K562 (cell line): ENCODE measurements around the gene TMEM156. TPM values are rescaled to one million over a fixed set of nuclear protein-coding genes. Genes with fewer than 3 reads are reported as not detected.
A peak's percentile ranks its signal among the peaks of the same experiment; 100 is the strongest.

Source experiments
- ATAC-seq: fragments of 200-7000 bp; cut with Tn5 transposase; 3 replicates; pipeline ENCODE4 v1.9.1; 2020; ENCODE audit warnings: moderate library complexity
- BruUV-seq: library from RNA; stranded (reverse); fragments of 400-500 nt; replicated peaks from 2 replicates; lab custom pipeline; 2021; lab: Mats Ljungman, UMichigan
- CTCF ChIA-PET: fragments of 300-600 bp; formaldehyde crosslinking; extraction: SDS; loops from one replicate; lab custom pipeline; 2021; ENCODE audit warnings: low intra/inter-chr PET ratio; lab: Yijun Ruan, JAX
- POLR2A ChIA-PET: fragments of 300-600, 350-650 bp; sonication (Branson Sonifier 250); formaldehyde crosslinking; extraction: SDS; loops from one replicate; lab custom pipeline; 2021; ENCODE audit warnings: antibody characterized with exemption, inconsistent platforms; lab: Yijun Ruan, JAX
- DNase-seq, 4 experiments: peaks; one replicate each; pipeline versions ENCODE4 v3.0.0 to v3.0.0-alpha.2; 2011 to 2018; ENCODE audit warnings: low spot score in 3 of 4, mixed read lengths in 3 of 4; ENCODE audit errors: extremely low read depth in 1 of 4
- FAIRE-seq: peaks from 2 replicates; lab custom pipeline; 2011; peaks lifted over from hg19 to GRCh38; lab: Jason Lieb, UNC
- H2AFZ ChIP-seq: 2 replicates; pipeline ENCODE4 v1.6.0; 2011; ENCODE audit warnings: low read depth, low read length, control low read depth, inconsistent platforms
- H3K27ac ChIP-seq: fragments of 200-600 bp; 3 replicates; pipeline ENCODE4 v1.8.0; 2011; ENCODE audit warnings: low read depth, mild to moderate bottlenecking, control low read depth, inconsistent platforms, low read length, moderate library complexity, mixed read lengths; ENCODE audit errors: extremely low read depth
- H3K27me3 ChIP-seq, 2 experiments: fragments of 300-600 bp in 1 of 2; 2 replicates in 1 of 2; 3 replicates in 1 of 2; pipeline versions ENCODE4 v1.6.0 to v1.8.0; 2011; ENCODE audit warnings: inconsistent platforms in 2 of 2, low read length in 2 of 2, mild to moderate bottlenecking in 1 of 2, mixed read lengths in 1 of 2, moderate library complexity in 1 of 2; ENCODE audit not compliant: control insufficient read depth in 2 of 2, insufficient read depth in 2 of 2
- H3K36me3 ChIP-seq: fragments of 300-600 bp; 3 replicates; pipeline ENCODE4 v1.8.0; 2011; ENCODE audit warnings: mild to moderate bottlenecking, low read length, inconsistent platforms; ENCODE audit not compliant: control insufficient read depth, insufficient read depth
- H3K4me1 ChIP-seq, 2 experiments: fragments of 200-600 bp in 1 of 2; replicated peaks in 1 of 2; 2 replicates in 1 of 2; 3 replicates in 1 of 2; pipeline versions ENCODE4 v1.5.1 to v1.8.0; 2011; ENCODE audit warnings: inconsistent platforms in 2 of 2, low read length in 2 of 2, mild to moderate bottlenecking in 1 of 2, mixed read lengths in 1 of 2, moderate library complexity in 1 of 2; ENCODE audit not compliant: control insufficient read depth in 2 of 2, insufficient read depth in 2 of 2
- H3K4me2 ChIP-seq: 2 replicates; pipeline ENCODE4 v1.6.1; 2011; ENCODE audit warnings: low read length, control low read depth, inconsistent platforms, mixed read lengths; ENCODE audit not compliant: insufficient read depth
- H3K4me3 ChIP-seq: fragments of 200-600 bp; sonication (generic), shearing (Covaris generic); 2 replicates; pipeline ENCODE4 v1.5.1; 2016; ENCODE audit warnings: control low read depth, inconsistent platforms
- H3K79me2 ChIP-seq: fragments of 200-600 bp; 3 replicates; pipeline ENCODE4 v1.8.0; 2011; ENCODE audit warnings: low read length, inconsistent platforms; ENCODE audit not compliant: control insufficient read depth, insufficient read depth
- H3K9ac ChIP-seq, 2 experiments: 2 replicates each; pipeline versions ENCODE4 v1.6.0 to v1.6.1; 2011; ENCODE audit warnings: low read depth in 2 of 2, low read length in 2 of 2, control low read depth in 1 of 2, inconsistent platforms in 1 of 2, mild to moderate bottlenecking in 1 of 2, mixed read lengths in 1 of 2; ENCODE audit not compliant: insufficient read depth in 1 of 2
- H3K9me1 ChIP-seq: one replicate; pipeline ENCODE4 v1.6.0; 2011; ENCODE audit warnings: inconsistent platforms, mild to moderate bottlenecking, low read length, moderate library complexity; ENCODE audit not compliant: control insufficient read depth, insufficient read depth
- H3K9me3 ChIP-seq: replicated peaks from 2 replicates; pipeline ENCODE4 v1.5.1; 2011; ENCODE audit warnings: low read depth, low read length, inconsistent platforms; ENCODE audit not compliant: control insufficient read depth, insufficient read depth
- H4K20me1 ChIP-seq: replicated peaks from 2 replicates; pipeline ENCODE4 v1.6.1; 2011; ENCODE audit warnings: low read length, inconsistent platforms, mixed read lengths; ENCODE audit not compliant: control insufficient read depth, insufficient read depth
- FOXP1 ChIP-seq: sonication (generic); formaldehyde crosslinking; IDR thresholded peaks from 2 replicates; pipeline ENCODE4 v1.8.0; 2022; ENCODE audit warnings: mild to moderate bottlenecking, missing genetic modification reagents
- WGBS: fragments of 100-300 bp; shearing (Covaris generic); methylation state at CpG from one replicate; pipeline ENCODE4 v1.1.6; 2016; ENCODE audit warnings: low coverage, mixed read lengths; ENCODE audit not compliant: insufficient coverage; ENCODE audit errors: missing lambda C conversion rate; 5-methylcytosine and 5-hydroxymethylcytosine counted together
- in situ Hi-C: fragments of 300-500 bp; cut with MboI; formaldehyde crosslinking; loops from 4 replicates; pipeline ENCODE4 v1.15.0; 2018; ENCODE audit warnings: inconsistent platforms, mixed read lengths
- intact Hi-C: fragments of 100-400 bp; cut with micrococcal nuclease; formaldehyde crosslinking; loops from 2 replicates; pipeline ENCODE4 v1.14.2; 2022
- polyA plus RNA-seq, 8 experiments: library from polyadenylated mRNA; depleted of rRNA in 4 of 8; stranded (reverse) in 5 of 8; unstranded in 3 of 8; fragments of >200 nt; fragmentation: Nextera tagmentation in 2 of 8; fragmentation: Illumina TruSeq in 1 of 8; extraction: Ambion mirVana in 2 of 8; extraction: Trizol in 1 of 8; gene quantifications; 2 replicates each; pipeline versions ENCODE4 v1.2.1 to v1.2.3, GENCODE V29; 2011 to 2014; ENCODE audit warnings: inconsistent platforms in 1 of 8, missing spikeins in 1 of 8
- total RNA-seq, 7 experiments: library from RNA; depleted of rRNA in 6 of 7; stranded (reverse); fragments of >200 nt in 6 of 7; fragmentation: Illumina TruSeq in 2 of 7; extraction: Trizol in 2 of 7; gene quantifications; 2 replicates each; pipeline versions ENCODE4 v1.2.1 to v1.2.3, GENCODE V29; 2011 to 2021; ENCODE audit warnings: low replicate concordance in 1 of 7
- TF ChIP-seq, protein P1 (sequence below): fragments of 450-650 bp; IDR thresholded peaks from 2 replicates; pipeline ENCODE4 v1.6.1; 2016; ENCODE audit warnings: missing biosample characterization, missing genetic modification characterization
- TF ChIP-seq, protein P2 (sequence below), 2 experiments: fragments of 450-650 bp; IDR thresholded peaks; 2 replicates each; pipeline ENCODE4 v1.6.1; 2016; ENCODE audit warnings: mild to moderate bottlenecking in 2 of 2, borderline replicate concordance in 1 of 2, low read depth in 1 of 2, moderate library complexity in 1 of 2

The TMEM156 gene
- total and polyA plus RNA-seq, 9 of the 15 experiments (the other 6 are each of a cell fraction or from before 2014, with no cell fraction given), result 3.5 to 9.6 (median 6.4) TPM

DNA sequence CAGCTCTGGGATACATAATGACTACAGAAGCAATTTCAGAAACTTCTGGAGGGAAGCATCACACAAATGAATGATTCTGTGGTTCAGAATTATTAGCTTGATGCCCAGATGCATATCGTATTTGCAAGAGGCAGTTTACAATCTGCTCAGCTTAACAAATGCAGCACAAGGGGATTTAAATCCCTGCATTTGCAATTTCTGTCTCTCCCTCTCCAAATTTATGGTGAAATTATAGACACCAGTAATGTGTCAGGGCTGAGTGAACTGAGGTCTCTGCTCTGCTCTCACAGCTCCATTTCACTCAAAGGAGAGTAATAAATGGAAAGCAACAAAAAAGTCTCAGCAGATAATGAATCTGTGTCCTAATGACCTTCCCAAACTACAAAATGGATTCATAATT, 80.2 kb downstream of the TMEM156 start:
- Histone ChIP-seq H3K27me3 (peaks cover 16 to 18% of the 10 kb centered on the region in 2 experiments; a peak in 3 of 5 replicates), H3K36me3 (no peaks in the 10 kb centered on the region), H3K4me1 (no peaks in the 10 kb centered on the region), H2AFZ (no peak overlapping the region), H3K27ac (no peak overlapping the region), H3K9me3 (no peaks in the 10 kb centered on the region), H3K4me2 (no peak overlapping the region)
- WGBS, result 0% methylated on average over 1 of the region's 1 CpG
- intact Hi-C loops, result no loop called here
- POLR2A ChIA-PET, result no interaction called here
- TF ChIP-seq FOXP1 (CRISPR knock-in tag), result no peak
- TF ChIP-seq, protein P1, sequence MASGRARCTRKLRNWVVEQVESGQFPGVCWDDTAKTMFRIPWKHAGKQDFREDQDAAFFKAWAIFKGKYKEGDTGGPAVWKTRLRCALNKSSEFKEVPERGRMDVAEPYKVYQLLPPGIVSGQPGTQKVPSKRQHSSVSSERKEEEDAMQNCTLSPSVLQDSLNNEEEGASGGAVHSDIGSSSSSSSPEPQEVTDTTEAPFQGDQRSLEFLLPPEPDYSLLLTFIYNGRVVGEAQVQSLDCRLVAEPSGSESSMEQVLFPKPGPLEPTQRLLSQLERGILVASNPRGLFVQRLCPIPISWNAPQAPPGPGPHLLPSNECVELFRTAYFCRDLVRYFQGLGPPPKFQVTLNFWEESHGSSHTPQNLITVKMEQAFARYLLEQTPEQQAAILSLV (tag), result no peak
- TF ChIP-seq, protein P2, sequence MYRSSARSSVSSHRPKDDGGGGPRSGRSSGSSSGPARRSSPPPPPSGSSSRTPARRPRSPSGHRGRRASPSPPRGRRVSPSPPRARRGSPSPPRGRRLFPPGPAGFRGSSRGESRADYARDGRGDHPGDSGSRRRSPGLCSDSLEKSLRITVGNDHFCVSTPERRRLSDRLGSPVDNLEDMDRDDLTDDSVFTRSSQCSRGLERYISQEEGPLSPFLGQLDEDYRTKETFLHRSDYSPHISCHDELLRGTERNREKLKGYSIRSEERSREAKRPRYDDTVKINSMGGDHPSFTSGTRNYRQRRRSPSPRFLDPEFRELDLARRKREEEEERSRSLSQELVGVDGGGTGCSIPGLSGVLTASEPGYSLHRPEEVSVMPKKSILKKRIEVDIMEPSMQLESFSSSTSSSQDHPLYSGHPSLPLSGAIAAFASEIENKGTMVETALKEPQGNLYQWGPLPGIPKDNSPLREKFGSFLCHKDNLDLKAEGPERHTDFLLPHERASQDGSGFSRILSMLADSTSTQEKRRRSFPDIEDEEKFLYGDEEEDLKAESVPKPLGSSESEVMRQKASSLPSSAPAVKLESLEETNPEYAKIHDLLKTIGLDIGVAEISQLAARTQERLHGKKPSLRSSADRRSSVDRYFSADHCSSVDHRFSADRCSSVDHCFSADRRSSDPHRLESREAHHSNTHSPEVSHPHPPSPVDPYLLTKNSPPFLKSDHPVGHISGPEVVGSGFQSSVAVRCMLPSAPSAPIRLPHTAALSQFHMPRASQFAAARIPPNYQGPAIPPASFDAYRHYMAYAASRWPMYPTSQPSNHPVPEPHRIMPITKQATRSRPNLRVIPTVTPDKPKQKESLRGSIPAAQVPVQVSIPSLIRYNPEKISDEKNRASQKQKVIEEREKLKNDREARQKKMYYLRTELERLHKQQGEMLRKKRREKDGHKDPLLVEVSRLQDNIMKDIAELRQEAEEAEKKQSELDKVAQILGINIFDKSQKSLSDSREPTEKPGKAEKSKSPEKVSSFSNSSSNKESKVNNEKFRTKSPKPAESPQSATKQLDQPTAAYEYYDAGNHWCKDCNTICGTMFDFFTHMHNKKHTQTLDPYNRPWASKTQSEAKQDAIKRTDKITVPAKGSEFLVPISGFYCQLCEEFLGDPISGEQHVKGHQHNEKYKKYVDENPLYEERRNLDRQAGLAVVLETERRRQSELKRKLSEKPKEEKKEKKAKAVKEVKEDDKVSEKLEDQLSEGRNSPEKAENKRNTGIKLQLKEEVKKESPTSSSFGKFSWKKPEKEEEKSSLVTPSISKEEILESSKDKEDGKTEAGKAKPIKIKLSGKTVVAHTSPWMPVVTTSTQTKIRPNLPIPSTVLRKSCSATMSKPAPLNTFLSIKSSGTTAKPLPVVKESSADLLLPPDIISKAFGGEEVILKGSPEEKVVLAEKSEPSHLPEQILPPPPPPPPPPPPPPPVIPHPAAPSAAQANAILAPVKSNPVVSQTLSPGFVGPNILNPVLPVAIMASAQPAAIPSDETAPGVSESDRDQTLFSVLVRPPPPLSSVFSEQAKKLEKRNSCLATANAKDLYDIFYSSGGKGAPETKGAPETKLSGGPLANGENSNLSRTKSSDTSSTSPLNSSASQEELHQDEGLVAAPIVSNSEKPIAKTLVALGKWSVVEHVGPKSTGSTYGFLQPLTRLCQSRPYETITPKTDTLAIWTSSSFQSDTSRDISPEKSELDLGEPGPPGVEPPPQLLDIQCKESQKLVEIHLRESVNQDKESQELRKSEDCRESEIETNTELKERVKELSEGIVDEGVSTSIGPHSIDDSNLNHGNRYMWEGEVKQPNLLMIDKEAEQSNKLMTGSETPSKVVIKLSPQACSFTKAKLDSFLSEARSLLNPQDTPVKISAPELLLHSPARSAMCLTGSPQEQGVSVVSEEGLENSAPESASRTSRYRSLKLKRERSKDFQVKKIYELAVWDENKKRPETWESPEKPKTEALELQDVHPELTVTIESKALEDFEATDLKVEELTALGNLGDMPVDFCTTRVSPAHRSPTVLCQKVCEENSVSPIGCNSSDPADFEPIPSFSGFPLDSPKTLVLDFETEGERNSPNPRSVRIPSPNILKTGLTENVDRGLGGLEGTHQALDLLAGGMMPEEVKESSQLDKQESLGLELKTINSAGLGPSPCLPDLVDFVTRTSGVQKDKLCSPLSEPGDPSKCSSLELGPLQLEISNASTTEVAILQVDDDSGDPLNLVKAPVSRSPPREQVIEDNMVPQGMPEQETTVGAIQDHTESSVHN (IDR thresholded peaks at IDR 0.05; ENCODE audit: borderline replicate concordance in 1 of 2, low read depth in 1 of 2), result no peak
- TF ChIP-seq, all 486 proteins: peak for 0
- no TSS peak for BruUV-seq
- no peak overlapping the region for H3K4me3 ChIP-seq
- in situ Hi-C loops, result loop anchor here (10.0 kb wide), 1 partner anchor 683 kb away; the partner anchor contains the start of gene SMIM14
- ATAC-seq (no peak), DNase-seq (no peak), FAIRE-seq (peak; percentile 15)
- no peak overlapping the region for H3K9ac ChIP-seq
- H3K9me1 ChIP-seq, result no peaks in the 10 kb centered on the region
- CTCF ChIA-PET, result no interaction called here
- H3K79me2 ChIP-seq, result no peaks in the 10 kb centered on the region
- H4K20me1 ChIP-seq, result no peaks in the 10 kb centered on the region
